NCI-H510A treated with DMSO at 0.1 percent for 48 hours (cell line): Measurements from ENCODE around the gene ESM1.
A peak's percentile ranks its signal among the peaks of the same experiment; 100 is the strongest.
"Not testable (repeated sequence)": the region's sequence is repeated elsewhere in the genome, so short reads cannot be mapped to it uniquely, and the experiment has no call there.

Source experiments
- DNase-seq: peaks from one replicate; lab custom pipeline; 2025; lab: John Stamatoyannopoulos, UW

The ESM1 gene, protein sequence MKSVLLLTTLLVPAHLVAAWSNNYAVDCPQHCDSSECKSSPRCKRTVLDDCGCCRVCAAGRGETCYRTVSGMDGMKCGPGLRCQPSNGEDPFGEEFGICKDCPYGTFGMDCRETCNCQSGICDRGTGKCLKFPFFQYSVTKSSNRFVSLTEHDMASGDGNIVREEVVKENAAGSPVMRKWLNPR

DNA sequence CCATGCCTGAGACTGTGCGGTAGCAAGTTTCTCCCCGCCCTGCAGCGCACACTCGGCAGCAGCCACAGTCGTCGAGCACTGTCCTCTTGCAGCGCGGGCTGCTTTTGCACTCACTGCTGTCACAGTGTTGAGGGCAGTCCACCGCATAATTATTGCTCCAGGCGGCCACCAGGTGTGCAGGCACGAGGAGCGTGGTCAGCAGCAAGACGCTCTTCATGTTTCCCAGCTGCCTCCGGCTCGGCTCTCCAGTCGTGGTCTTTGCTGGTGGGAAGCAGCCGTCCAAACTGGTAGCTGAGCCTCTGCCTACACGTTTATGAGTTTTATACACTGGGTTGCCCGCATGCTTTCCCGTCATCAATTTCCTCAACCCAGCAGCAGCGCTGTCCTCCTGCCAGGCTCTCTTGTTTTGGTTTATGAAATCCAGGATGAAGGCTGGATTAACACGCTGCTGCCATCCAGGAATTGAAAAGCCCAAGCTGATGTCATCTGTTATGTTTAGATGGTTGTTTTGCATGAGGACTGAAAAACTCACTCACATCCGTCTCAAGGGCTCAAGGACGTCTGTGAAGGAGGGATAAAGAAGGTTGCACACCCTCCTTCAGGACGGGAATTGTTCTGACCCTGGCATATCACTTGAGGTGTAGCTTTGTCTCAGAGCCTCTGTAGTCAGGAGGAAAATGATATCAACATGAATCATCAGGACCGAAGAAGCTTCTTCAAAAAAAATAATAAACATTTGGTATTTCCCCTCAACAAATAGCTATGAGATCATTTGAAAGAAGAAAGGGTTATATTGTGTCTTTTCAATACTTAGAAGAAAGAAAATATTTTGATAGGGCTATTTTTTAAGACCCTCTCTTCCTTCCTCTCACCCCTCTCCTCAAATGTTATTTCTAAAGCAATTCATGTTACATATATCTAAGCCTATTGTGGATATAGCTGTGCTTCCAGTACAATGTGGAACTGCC, at the start of gene ESM1:
Gene ESM1 (minus strand): TSS at position 293 of the 968 bp plus-strand sequence. CDS start 76 bp downstream, at position 217.
- peak; percentile 28 for DNase-seq

DNA sequence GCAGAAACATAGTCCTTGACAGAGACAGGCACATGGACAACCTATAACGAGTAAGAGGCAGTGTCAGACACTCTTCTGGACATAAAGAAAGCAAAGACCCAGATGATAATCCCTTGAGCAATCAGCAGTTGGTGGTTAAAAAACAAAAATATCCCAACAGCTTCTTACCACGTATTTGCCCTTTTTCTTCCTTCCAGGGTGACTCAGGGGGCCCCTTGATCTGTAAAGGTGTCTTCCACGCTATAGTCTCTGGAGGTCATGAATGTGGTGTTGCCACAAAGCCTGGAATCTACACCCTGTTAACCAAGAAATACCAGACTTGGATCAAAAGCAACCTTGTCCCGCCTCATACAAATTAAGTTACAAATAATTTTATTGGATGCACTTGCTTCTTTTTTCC, 48.2 kb upstream of the ESM1 start:
- no peak for DNase-seq

DNA sequence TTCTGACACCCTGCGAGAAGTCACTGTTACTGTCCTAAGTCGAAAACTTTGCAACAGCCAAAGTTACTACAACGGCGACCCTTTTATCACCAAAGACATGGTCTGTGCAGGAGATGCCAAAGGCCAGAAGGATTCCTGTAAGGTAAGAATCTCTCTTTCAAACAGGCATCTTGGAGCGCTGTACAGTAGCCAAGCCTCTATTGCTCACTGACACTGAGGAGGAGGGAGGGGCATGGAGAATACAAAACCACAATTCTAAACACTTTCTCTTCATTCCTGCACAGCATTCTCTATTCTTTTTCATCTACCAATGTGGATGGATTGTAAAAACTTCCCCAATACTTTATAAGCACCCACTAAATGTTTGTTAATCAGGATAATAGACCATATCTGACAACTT, 46.1 kb upstream of the ESM1 start:
- no peak for DNase-seq

DNA sequence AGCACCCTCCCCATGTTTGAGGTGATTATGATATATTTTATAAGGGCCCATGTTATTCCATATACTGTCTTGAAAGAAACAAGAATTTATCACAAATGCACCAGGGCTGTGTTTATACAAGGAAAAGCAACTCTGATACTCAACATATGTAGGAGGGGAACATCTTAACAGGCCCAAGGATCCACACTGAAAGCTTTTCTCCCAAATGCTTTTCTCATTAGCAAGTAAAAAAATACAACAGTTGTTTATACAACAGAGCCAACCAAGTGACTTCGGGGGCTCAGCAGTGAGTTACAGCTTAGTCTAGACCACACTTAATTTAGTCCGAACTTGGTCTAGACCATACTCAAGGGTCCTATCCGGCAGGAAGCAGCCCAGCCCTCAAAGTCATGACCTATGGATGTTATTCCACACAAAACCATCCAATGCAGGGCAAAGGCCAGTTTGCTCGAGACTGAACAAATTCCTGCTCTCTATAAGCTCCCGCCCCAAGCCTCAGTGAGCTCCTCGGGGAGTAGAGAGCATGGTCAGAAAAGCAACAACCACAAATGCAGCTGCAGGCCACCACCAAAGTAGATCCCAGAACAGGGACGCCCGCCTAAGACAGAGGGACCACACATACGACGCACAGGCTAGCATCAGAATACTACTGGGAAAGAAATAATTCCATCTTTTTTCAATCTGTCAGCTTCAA, 45.4 kb upstream of the ESM1 start:
- DNase-seq: no peak

DNA sequence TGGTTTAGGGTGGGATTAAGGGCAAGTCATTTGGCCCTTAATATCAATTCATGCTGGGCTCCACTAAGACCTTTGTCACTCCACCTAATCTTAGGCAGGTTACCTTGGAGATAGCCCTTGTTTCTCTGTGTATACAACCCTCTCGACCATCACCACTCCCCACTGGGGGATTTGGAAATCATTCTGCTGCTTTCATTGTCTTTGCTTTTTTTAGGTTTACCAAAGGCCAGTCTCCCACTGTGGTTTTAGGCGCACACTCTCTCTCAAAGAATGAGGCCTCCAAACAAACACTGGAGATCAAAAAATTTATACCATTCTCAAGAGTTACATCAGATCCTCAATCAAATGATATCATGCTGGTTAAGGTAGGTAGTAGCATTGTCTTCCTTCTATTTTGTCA, 44.8 kb upstream of the ESM1 start:
- no peak for DNase-seq

DNA sequence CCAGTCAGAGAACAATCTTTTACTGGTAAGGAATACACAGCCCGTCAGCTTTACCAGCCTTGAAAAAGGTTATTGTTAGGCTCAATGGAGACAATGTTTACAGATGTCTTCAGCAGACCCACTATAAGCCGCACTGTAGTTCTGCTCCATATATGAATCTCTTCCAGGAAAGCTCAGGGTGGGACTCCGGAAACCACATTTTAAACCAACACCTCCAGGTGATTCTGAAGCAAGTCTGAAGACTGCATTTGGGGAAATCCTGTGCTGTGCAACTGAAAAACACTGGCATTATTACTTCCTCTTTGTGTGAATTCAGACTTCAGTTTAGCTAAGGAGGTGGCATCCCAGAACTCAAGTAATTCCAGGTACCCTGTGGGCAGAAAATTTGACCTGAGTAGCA, 42.2 kb upstream of the ESM1 start:
- no peak for DNase-seq

DNA sequence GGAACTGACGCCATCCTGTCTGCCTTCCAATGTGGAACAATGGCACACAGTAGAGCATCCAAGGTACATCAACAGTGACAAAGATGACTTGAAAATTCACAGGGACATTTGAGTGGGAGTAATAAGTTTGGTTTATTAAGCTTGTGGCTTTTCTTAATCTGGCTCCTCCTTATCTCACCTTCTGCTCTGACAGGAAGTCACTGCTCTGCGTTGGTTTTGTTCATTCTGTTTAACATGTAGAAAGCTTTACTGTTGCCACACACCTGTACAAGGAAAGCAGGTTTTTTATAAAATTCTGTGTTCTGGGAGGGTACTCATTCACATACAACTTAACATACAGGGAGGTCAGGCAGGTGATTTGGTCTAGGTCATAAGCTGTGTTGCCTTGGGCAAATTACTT, 37.1 kb upstream of the ESM1 start:
- no peak for DNase-seq

DNA sequence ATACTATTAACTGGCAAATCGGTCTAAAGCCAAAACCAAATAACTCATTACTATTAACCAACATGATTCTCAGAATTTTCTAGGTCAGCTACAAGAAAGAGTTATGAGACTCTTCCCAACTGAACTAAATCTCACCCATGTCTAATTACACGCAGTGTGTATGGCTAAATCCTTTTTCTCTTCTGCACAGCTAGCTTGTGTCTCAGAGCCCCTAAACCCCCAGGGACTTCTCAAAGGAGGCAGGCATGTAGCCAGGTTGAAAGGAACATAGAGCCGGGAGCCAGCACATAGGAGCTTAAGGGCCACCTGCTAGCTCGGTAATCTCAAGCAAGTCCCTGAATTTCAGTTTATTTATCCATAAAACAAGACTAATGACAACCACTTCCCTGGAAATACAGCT, 36.4 kb upstream of the ESM1 start:
- DNase-seq: no peak

DNA sequence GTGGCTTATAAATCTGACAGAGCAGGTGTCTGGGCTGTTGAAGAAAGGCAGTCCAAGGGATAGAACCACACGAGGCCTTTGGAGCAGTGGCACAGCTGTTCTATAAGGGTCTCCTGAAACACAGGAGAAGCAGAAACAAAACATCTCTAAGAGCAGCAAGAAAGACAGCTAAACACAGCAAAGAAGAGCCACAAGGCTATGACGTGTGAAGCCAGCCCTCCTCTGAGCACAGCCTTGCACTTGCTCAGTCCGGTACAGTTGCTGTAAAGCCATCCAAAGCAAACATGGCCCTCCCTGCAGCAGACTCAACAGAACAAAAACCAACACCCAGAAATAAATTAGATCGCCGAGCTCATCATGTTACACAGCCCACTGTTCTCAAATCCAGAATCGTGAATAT, 36.0 kb upstream of the ESM1 start:
- no peak for DNase-seq

DNA sequence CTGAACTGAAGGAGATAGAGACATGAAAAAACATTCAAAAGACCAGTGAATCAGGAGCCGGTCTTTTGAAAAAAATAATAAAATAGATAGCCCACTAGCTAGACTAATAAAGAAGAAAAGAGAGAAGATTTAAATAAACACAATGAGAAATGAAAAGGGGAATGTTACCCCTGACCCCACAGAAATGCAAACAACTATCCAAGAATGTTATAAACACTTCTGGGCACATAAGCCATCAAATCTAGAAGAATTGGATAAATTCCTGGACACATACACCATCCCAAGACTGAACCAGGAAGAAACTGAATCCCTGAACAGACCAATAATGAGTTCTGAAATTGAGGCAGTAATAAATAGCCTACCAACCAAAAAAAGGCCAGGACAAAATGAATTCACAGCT, 24.8 kb upstream of the ESM1 start:
- DNase-seq: not testable (repeated sequence)

DNA sequence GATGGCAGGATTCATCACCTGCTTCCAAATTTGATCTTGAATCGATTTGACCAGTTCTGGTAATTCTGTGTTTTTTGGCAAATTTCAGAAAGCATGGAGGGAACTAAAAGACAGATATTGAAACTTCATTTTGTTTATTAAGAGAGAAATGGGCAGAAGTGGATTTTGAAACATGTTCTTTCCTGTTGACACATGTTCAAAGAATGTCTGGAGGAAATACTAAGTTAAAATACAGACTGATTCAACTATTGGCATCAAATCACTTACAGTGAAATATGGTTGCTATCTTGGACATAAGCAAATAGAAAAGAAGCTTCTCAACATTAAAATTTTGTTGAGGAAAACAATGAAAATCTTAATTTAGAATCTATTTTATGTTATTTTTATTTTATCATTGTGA, 19.3 kb upstream of the ESM1 start:
- DNase-seq: no peak

DNA sequence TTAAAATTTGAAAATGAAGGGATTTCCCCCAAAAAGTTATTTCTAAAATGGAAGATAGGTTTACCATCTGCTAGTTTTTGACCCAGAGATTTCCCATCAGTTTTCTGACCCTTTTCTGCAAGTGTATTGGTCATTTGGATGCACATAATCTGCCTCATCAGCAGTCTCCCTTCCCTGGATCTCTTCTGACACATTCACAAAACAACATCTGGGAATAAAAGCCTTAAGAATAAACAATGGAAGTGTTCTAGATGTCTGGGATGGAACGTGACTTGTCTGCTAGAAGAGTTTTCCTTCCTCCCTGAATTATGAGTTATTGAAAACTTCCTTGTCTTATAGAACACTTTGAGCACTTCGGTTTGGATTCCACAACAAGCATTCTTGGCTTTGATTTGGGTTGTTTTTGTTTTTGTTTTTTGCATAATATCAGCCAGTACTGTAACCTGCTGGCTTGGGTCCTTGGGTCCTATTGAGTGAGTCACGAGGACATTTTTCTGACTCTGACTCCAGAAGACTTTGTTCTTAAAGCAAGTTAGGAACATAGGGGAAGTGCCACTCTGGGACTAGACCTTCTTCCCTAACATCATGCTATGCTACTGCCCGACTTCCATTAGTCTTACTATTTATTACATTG, 18.2 kb upstream of the ESM1 start:
- DNase-seq: no peak

DNA sequence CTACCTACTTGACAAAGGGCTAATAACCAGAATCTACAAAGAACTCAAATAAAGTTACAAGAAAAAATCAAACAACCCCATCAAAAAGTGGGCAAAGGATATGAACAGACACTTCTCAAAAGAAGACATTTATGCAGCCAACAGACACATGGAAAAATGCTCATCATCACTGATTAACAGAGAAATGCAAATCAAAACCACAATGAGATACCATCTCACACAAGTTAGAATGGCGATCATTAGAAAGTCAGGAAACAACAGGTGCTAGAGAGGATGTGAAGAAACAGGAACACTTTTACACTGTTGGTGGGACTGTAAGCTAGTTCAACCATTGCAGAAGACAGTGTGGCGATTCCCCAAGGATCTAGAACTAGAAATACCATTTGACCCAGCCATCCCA, 16.8 kb upstream of the ESM1 start:
- not testable (repeated sequence) for DNase-seq

DNA sequence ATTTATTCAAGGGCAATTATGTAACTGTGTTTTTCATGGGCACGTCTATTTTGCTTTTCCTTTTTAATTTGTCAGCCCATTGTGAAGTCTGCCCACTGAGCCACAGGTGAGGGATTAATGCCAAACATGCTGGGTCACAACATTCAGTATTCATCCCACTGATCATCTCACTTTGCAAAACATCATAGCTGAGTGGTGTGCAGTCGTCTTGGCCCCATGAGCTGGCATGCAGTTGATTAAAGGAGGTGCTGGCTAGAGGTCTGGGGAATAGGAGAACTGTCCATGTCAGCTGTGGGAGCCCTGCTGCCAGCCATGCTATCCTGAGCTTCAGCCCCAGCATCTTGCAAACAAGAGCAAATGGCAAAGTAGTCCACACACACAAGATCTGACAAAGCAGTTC, 11.7 kb upstream of the ESM1 start:
- no peak for DNase-seq

DNA sequence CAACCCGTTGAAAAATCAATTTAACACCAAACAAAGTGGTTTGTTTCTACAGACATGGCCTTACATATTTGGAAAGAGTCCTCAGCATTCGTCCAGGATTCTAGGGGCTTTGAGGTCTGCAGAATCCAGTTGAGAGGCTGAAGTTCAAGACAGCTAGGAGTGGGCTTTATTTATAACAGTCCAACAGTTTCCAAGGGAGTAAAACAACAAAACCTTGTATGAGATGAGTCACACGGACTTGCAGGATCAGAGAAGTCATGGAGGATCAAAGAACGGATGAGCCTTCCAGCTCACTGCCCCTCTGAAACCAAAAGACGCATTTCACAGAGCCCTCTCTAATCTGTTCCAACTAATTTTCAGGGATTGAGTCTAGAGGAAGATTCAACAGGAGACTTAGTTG, 11.1 kb upstream of the ESM1 start:
- DNase-seq: no peak

DNA sequence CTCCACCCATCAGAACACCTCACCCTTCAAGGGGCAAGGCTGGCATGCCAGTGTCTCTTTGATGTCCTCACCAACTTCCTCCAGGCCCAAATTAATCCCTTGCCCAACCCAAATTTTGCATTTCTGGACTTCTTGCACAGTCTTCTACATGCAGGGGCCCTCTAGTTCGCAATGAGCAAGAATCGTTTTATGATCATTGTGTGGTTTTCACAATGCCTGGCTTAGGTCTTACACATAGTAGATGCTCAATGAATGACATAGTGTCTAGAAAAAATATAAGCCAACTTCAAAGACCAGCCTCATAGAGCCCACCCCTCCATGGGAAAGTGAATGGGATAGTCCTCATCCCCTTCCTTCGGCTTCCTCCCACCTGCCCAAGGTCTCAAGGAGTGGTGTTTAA, 9.8 kb upstream of the ESM1 start:
- DNase-seq: no peak

DNA sequence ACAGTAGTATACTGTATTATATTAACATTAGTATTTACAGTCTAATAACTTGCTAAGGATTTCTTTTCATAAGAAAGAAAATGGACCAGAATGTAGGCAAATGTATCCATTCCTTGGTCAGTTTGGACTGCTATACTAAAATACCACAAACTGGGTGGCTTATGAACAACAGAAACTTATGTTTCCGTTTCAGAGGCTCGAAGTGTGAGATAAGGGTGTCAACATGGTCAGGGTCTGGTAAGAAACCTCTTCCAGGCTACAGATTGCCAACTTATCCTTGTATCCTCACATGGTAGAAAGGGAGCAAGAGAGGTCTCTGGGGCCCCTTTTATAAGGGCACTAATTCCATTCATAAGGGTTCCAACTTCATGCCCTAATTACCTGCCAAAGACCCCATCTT, 9.2 kb upstream of the ESM1 start:
- DNase-seq: no peak

DNA sequence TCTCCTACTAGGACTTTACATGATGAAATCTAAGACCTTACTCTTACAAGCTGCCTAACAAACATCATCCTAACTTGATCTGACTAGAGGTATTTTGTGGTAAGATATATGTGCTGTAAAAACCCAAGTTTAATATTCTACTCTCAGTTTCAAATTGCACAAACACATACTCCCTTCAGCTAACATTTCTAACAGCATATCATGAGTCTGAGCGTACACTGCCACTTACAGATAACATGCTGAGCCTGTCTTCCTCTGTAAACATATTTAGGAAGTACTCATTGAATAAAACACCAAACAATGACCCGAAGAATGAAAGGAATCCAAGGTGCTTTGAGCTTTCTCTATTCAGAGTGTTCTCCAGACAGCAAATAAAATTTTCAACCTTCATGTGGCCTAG, 7.9 kb upstream of the ESM1 start:
- DNase-seq: no peak

DNA sequence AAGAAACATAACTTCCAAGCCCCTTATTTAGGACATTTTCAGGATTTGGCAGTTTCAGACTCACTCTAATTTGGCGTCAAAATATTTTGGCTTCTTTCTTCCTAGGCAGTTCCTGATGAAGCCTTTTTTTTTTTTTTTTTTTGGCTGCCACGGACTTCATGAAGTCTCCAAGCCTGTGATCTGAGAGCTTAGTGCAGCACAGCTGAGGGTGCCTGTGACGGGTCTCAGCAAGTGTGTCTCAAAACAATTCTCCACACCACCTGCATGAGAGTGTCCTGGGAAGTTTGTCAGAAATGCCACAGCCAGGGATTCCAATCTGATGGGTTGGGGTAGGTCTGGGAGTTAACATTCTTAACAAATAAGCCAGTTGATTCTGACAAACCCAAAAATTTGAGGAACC, 6.0 kb upstream of the ESM1 start:
- DNase-seq: no peak

DNA sequence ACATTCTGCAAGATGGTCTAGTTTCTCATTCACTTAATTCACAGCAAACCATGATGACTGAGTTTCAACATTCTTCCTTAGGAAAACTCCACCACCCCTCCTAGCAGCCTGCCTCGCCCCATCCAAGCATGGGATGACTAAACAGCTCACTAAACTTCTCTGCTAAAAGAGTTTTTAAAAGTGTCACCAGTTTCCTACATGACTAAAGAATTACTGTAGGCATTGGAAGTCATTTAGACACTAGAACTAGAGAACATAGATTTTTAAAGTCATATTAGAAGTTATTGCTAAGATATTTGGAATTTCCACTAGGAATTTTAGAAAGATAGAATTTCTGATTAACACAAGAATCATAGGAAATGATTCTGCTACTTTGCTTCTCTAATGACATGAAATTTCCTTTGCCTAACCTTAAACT, 5.5 kb upstream of the ESM1 start:
- DNase-seq: no peak

DNA sequence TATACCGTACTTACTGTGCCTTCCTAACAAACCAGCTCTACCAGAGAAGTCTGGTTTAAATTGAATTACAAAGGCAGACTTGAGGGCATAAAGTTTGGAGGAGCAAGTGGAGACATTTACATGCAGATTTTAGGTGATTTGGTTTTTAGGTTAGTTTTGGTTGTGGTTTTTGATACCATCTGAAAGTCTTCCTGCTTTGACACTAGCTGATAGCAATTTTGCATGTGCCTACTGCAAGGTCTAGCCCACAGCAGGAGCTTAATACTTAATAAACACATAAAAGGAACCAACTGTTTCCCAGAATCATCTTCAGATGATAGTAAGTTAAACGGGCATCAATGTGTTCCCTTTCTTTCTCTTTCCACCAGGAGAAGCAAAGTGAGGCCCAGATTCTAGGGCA, 3.4 kb upstream of the ESM1 start:
- DNase-seq: no peak

DNA sequence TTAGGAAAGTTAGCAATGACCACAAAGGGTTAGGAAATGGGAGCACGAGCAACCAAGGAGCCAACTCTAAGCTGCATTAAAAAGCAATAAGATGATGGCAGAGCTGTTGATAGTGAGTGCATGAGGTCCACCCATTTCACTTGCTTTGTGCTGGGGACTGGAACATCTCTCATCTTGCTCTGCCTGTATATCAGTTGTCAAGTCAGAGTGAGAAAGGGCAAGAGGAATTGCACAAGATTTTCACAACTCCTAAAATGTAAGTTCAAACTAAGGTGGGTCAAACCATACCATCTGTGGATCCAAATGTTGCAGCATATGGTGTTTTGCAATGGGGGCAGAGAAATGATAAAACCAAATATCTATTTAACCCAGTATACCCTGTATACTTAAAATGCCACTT, 2.8 kb upstream of the ESM1 start:
- DNase-seq: no peak

DNA sequence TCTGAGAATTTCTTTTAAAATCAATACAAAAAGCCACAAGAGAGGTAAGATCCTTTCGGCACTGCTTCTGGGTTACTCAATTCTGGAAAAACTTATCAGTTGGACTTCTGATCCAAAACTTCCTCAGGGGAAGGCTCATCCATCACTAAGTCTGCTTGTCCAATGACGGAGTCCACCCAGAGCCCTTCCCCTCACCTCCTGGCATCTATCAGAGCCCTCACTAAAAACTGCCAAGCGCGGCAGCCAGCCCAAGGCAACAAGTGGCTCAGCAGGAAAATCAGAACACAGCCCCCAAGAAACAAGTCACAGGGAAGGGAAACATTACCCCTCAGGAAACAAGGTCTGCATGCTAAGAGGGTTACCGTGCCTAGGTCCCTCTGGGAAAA, 869 bp upstream of the ESM1 start:
- DNase-seq: no peak
